Stimulated activated CD4-positive, alpha-beta T cell treated with anti-CD3 and anti-CD28 coated beads, Interleukin-15, amount 100 ng/mL, for 24 hours (primary cell): Measurements from ENCODE around the gene WNK4.

Experiments used
- DNase-seq: peaks from one replicate; pipeline ENCODE4 v3.0.0-alpha.2; 2020

Gene WNK4

DNA sequence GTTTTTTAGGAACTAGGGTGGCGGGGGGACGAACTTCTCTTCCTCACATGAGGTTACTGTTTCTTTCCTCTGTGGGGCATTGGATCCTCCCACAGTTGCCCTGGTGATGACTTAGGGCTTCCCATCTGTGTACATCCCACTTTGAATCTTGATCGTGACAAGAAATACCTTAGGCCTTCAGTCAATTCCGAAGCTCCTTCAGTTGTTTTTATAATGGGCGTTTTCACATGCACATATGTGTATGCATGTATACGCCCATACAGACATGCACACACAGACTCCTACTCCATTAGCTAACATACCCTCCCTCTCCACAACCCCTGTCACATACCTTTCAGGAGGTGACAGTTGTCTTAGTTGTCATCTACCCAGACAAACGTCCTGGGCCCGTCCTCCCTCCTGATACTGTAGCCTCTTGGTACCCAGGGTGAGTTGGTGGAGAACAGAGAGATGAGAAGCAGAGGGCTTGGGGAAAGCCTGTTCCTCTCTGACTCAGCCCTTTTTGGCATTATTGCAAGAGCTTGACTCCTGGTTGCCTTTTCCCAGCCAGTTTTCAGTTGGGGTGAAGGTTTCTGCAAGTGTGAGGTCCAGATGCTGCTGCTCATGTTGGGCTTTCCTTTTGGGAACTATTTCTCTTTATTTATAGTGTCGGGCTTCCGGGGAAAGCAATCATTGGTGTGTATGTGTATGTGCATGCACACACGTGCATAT, 61.7 kb downstream of the WNK4 start:
- no peak for DNase-seq

DNA sequence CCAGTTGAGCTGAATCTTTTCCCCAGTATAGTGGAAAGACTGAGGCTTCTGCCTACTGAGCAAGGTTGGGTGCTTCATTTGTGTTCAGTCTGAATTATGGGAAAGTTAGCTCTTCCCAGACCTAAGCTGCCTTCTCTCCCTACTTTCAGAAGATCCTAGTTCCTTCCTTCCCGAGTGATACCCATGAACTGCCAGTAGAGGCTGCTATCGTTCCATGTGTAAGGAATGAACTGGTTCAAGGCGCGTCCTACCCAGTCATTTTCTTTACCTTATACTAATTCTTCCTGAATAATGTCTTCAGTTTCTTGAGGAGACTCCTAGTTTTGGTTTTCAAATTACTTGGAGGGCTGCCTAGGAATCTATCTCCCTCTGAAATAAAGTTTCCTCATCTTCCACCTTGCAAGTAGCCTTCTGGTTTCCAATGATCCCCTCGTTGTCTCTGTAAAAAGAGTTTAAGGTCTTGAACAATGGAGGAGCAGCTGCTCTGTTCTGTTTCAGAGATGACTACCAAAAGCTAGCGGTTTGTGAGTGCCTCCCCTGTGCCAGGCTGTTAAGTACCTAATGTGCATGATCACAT, 63.0 kb downstream of the WNK4 start:
- no peak for DNase-seq

DNA sequence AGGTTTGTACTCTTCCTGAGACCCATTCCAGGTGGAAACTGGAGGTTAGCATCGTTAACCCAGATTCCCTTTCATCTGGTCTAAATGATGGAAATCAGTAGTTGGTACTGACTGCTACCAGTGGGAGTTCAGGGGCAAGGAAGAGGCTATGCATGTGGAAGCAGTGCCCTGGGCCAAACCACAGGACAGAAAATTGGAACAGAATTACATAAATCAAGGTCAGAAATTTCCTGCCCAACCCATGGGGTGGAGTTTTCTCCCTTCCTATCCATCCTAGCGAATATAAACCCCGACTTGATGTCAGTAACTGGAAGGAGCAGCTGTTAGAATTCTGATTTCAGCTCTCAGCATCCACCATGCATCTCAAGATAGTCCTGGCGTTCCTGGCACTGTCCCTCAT, 63.9 kb downstream of the WNK4 start, which contains the start of gene AOC2:
Gene AOC2 (plus strand): TSS at position 310 of the 400 bp plus-strand sequence. CDS start 47 bp downstream, at position 357.
- no peak for DNase-seq

DNA sequence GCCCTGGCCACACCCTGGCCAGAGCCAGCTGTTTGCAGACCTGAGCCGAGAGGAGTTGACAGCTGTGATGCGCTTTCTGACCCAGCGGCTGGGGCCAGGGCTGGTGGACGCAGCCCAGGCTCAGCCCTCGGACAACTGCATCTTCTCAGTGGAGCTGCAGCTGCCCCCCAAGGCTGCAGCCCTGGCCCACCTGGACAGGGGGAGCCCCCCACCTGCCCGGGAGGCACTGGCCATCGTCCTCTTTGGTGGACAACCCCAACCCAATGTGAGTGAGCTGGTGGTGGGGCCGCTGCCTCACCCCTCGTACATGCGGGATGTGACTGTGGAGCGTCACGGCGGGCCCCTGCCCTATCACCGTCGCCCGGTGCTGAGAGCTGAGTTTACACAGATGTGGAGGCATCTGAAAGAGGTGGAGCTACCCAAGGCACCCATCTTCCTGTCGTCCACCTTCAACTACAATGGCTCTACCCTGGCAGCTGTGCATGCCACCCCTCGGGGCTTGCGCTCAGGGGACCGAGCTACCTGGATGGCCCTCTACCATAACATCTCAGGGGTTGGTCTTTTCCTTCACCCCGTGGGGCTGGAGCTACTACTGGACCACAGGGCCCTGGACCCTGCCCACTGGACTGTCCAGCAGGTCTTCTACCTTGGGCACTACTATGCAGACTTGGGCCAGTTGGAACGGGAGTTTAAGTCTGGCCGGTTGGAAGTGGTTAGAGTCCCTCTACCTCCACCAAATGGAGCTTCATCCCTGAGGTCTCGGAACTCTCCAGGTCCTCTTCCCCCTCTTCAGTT, 64.5 kb downstream of the WNK4 start:
- no peak for DNase-seq

- DNase-seq = no peak
Measured at GRCh38 chr17:42845556-42845917, 65.1 kb downstream of the WNK4 start.

DNA sequence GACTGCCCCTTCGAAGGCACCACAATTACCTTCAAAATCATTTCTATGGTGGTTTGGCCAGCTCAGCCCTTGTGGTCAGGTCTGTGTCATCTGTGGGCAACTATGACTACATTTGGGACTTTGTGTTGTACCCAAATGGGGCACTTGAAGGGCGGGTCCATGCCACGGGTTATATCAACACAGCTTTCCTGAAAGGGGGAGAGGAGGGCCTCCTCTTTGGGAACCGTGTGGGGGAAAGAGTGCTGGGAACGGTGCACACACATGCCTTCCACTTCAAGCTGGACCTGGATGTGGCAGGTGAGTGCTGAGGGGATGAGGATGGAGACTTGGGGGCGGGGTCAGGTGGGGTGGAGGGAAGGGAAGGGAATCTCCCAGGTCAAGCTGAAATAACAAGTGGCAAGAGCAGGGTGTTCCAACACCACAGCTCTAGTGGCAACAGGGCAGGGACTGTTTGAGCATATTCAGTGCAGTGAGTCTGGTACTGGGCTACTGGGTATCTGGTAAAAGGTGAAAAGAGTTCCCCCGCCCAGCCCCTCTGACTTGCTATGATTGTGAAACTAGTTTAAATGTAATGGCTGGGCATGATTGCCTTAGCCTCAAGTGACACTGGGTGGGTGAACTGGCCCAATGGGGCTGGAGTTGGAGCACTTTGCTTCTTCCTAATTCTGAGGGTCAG, 65.6 kb downstream of the WNK4 start:
- peak; percentile 68 for DNase-seq
